ENCODE measurements around the gene SGCA. TPM values are rescaled to one million over a fixed set of nuclear protein-coding genes. Genes with fewer than 3 reads are reported as not detected.

Gene SGCA
- polyA plus RNA-seq, 1 donor (not counting 4 experiments of a cell fraction or from before 2014, with no cell fraction given), result not detected

GRCh38 chr17:50173335-50173941, 7.6 kb downstream of the SGCA start:
- Histone ChIP-seq H3K27me3 (ENCODE audit: control insufficient read depth, extremely low read depth, insufficient read depth, low read length) (no peaks in the 10 kb centered on the region), H2AFZ (ENCODE audit: control insufficient read depth, low read length) (no peak overlapping the region), H3K9me1 (ENCODE audit: control insufficient read depth, extremely low read depth, insufficient read depth, low read length) (no peaks in the 10 kb centered on the region), H3K36me3 (ENCODE audit: control insufficient read depth in 2 of 2, extremely low read depth in 1 of 2, insufficient read depth in 2 of 2, low read length in 2 of 2) (no peaks in the 10 kb centered on the region), H3K27ac (ENCODE audit: control insufficient read depth, insufficient read depth, low read length) (no peak overlapping the region), H3K79me2 (ENCODE audit: control insufficient read depth, insufficient read depth, low read length) (no peaks in the 10 kb centered on the region), H3K9ac (ENCODE audit: control insufficient read depth, extremely low read depth, insufficient read depth, low read length) (no peak overlapping the region), H3K4me2 (ENCODE audit: control insufficient read depth, extremely low read depth, insufficient read depth, low read depth, low read length) (no peak overlapping the region), H4K20me1 (ENCODE audit: control insufficient read depth, extremely low read depth, insufficient read depth, low read length) (no peaks in the 10 kb centered on the region), H3K4me3 (ENCODE audit: control insufficient read depth in 2 of 3, extremely low read depth in 1 of 3, insufficient read depth in 2 of 3, low read depth in 1 of 3, low read length in 3 of 3) (no peak overlapping the region), H3K9me3 (ENCODE audit: control insufficient read depth, low read depth, low read length) (no peaks in the 10 kb centered on the region), H3K4me1 (ENCODE audit: control insufficient read depth, extremely low read depth, insufficient read depth, low read length) (peaks cover 12% of the 10 kb centered on the region)
- TF ChIP-seq EZH2 (IDR thresholded peaks at IDR 0.05; ENCODE audit: low read length), result no peak
- no peak for TF ChIP-seq CTCF (optimal IDR thresholded peaks at IDR 0.05 in 1 of 3, IDR thresholded peaks at IDR 0.05 in 1 of 3, conservative IDR thresholded peaks at IDR 0.05 in 1 of 3; ENCODE audit: extremely low read depth in 1 of 3, insufficient read depth in 2 of 3, low read length in 3 of 3)
- DNase-seq (ENCODE audit: low read depth, low spot score) (no peak), FAIRE-seq (no peak)
- dilution Hi-C loops (cut with MboI; ENCODE audit: extremely low pct_ligation_motif_present, low sequenced_read_pairs), result no loop called here

- Histone ChIP-seq H3K4me1 (ENCODE audit: control insufficient read depth, extremely low read depth, insufficient read depth, low read length) (peaks cover 20% of the 10 kb centered on the region), H3K4me2 (ENCODE audit: control insufficient read depth, extremely low read depth, insufficient read depth, low read depth, low read length) (no peak overlapping the region), H3K27ac (ENCODE audit: control insufficient read depth, insufficient read depth, low read length) (no peak overlapping the region), H3K36me3 (ENCODE audit: control insufficient read depth in 2 of 2, extremely low read depth in 1 of 2, insufficient read depth in 2 of 2, low read length in 2 of 2) (no peaks in the 10 kb centered on the region), H3K9me1 (ENCODE audit: control insufficient read depth, extremely low read depth, insufficient read depth, low read length) (no peaks in the 10 kb centered on the region), H3K79me2 (ENCODE audit: control insufficient read depth, insufficient read depth, low read length) (no peaks in the 10 kb centered on the region), H3K27me3 (ENCODE audit: control insufficient read depth, extremely low read depth, insufficient read depth, low read length) (no peaks in the 10 kb centered on the region), H2AFZ (ENCODE audit: control insufficient read depth, low read length) (no peak overlapping the region), H4K20me1 (ENCODE audit: control insufficient read depth, extremely low read depth, insufficient read depth, low read length) (no peaks in the 10 kb centered on the region), H3K9me3 (ENCODE audit: control insufficient read depth, low read depth, low read length) (no peaks in the 10 kb centered on the region), H3K4me3 (ENCODE audit: control insufficient read depth in 2 of 3, extremely low read depth in 1 of 3, insufficient read depth in 2 of 3, low read depth in 1 of 3, low read length in 3 of 3) (no peak overlapping the region), H3K9ac (ENCODE audit: control insufficient read depth, extremely low read depth, insufficient read depth, low read length) (no peak overlapping the region)
- FAIRE-seq (no peak), DNase-seq (ENCODE audit: low read depth, low spot score) (no peak)
- dilution Hi-C loops (cut with MboI; ENCODE audit: extremely low pct_ligation_motif_present, low sequenced_read_pairs), result no loop called here
- TF ChIP-seq CTCF (optimal IDR thresholded peaks at IDR 0.05 in 1 of 3, IDR thresholded peaks at IDR 0.05 in 1 of 3, conservative IDR thresholded peaks at IDR 0.05 in 1 of 3; ENCODE audit: extremely low read depth in 1 of 3, insufficient read depth in 2 of 3, low read length in 3 of 3) (no peak), EZH2 (IDR thresholded peaks at IDR 0.05; ENCODE audit: low read length) (no peak)
Measured at GRCh38 chr17:50174444-50174843, 8.6 kb downstream of the SGCA start.

Measured in keratinocyte (primary cell).